GM18526 (cell line): ENCODE measurements around the gene KRTAP19-2.

ENCODE experiments used
- POLR2A ChIP-seq: IDR thresholded peaks from 3 replicates; pipeline ENCODE4 v1.6.1; 2011; ENCODE audit not compliant: insufficient read length; ENCODE audit errors: extremely low read depth

KRTAP19-2 gene

GRCh38 chr21:30443226-30443625 lies 44.0 kb downstream of the KRTAP19-2 start:
- TF ChIP-seq POLR2A = no peak

- TF ChIP-seq POLR2A = no peak
These were observed 47.3 kb downstream of the KRTAP19-2 start, which contains the start of gene KRTAP15-1 for GRCh38 chr21:30439975-30440374. TSS of gene KRTAP15-1 (plus strand) at chr21:30440275. CDS start at chr21:30440328, 53 bp downstream.
